ENCODE measurements around the gene MMP25. TPM values are rescaled to one million over a fixed set of nuclear protein-coding genes. Genes with fewer than 3 reads are reported as not detected.

MMP25 gene
- total and polyA plus RNA-seq, 10 of the 15 experiments (the other 5 are each of a cell fraction or from before 2014, with no cell fraction given) = 0.03 to 0.36 (median 0.13) TPM; not detected in 1

GRCh38 chr16:2999929-3000328 is 46.4 kb upstream of the MMP25 start:
- FAIRE-seq = no peak
- ChIA-PET RAD21 (ENCODE audit: unreplicated experiment) (interaction anchor here (0.6 to 2.0 kb wide), 2 partner anchors 28 to 278 kb away, joined by 3 to 9 read pairs; no protein-coding TSS in a partner anchor), SMC1A (ENCODE audit: uncharacterized antibody, unreplicated experiment) (no interaction called here), POLR2A (no interaction called here), CTCF (interaction anchor here (1.1 to 11.3 kb wide), 2 partner anchors 27 to 129 kb away, joined by 3 to 421 read pairs; partner anchors contain the start of genes CLDN6, HCFC1R1, THOC6 and TNFRSF12A)
- DNase-seq (ENCODE audit: low read depth, low spot score) = no peak
- Histone ChIP-seq H3K4me1 (ENCODE audit: control insufficient read depth, insufficient read depth, low read length) (no peaks in the 10 kb centered on the region), H3K4me3 (no peak overlapping the region), H4K20me1 (ENCODE audit: control insufficient read depth, insufficient read depth) (no peaks in the 10 kb centered on the region), H3K27me3 (replicated peaks in 1 of 2; ENCODE audit: control insufficient read depth in 2 of 2, insufficient read depth in 2 of 2, low read length in 1 of 2) (peaks cover 0 to 8% of the 10 kb centered on the region in 2 experiments; a peak in 3 of 4 replicates), H2AFZ (ENCODE audit: control insufficient read depth, low read depth, low read length) (no peak overlapping the region), H3K9me3 (replicated peaks; ENCODE audit: control insufficient read depth, insufficient read depth, low read length) (no peaks in the 10 kb centered on the region), H3K4me2 (ENCODE audit: control insufficient read depth, insufficient read depth) (no peak overlapping the region), H3K36me3 (ENCODE audit: control insufficient read depth in 2 of 2, insufficient read depth in 2 of 2, low read length in 1 of 2) (no peaks in the 10 kb centered on the region), H3K27ac (ENCODE audit: control insufficient read depth, insufficient read depth) (no peak overlapping the region), H3K79me2 (ENCODE audit: control insufficient read depth, insufficient read depth, low read length) (no peaks in the 10 kb centered on the region), H3K9ac (ENCODE audit: control insufficient read depth, insufficient read depth, low read length) (no peak overlapping the region)
- intact Hi-C loops (cut with micrococcal nuclease; ENCODE audit: unreplicated experiment) = no loop called here
- no peak for ATAC-seq
- WGBS (ENCODE audit: insufficient coverage, insufficient replicate concordance, low lambda C conversion rate, missing lambda C conversion rate) = 33% methylated on average over 6 of the region's 6 CpGs
- no TSS peak for BruUV-seq (replicated peaks)
- in situ Hi-C loops (cut with MboI) = no loop called here
- no peak for TF ChIP-seq NR2F1 (conservative IDR thresholded peaks at IDR 0.05)
- TF ChIP-seq ZBTB11 (CRISPR knock-in tag; IDR thresholded peaks at IDR 0.05) = no peak
- no peak for TF ChIP-seq MEF2A (IDR thresholded peaks at IDR 0.05; ENCODE audit: insufficient read depth, low read depth, low read length)
- no peak for TF ChIP-seq NFXL1 (IDR thresholded peaks at IDR 0.05; ENCODE audit: borderline replicate concordance)
- TF ChIP-seq, protein P1, sequence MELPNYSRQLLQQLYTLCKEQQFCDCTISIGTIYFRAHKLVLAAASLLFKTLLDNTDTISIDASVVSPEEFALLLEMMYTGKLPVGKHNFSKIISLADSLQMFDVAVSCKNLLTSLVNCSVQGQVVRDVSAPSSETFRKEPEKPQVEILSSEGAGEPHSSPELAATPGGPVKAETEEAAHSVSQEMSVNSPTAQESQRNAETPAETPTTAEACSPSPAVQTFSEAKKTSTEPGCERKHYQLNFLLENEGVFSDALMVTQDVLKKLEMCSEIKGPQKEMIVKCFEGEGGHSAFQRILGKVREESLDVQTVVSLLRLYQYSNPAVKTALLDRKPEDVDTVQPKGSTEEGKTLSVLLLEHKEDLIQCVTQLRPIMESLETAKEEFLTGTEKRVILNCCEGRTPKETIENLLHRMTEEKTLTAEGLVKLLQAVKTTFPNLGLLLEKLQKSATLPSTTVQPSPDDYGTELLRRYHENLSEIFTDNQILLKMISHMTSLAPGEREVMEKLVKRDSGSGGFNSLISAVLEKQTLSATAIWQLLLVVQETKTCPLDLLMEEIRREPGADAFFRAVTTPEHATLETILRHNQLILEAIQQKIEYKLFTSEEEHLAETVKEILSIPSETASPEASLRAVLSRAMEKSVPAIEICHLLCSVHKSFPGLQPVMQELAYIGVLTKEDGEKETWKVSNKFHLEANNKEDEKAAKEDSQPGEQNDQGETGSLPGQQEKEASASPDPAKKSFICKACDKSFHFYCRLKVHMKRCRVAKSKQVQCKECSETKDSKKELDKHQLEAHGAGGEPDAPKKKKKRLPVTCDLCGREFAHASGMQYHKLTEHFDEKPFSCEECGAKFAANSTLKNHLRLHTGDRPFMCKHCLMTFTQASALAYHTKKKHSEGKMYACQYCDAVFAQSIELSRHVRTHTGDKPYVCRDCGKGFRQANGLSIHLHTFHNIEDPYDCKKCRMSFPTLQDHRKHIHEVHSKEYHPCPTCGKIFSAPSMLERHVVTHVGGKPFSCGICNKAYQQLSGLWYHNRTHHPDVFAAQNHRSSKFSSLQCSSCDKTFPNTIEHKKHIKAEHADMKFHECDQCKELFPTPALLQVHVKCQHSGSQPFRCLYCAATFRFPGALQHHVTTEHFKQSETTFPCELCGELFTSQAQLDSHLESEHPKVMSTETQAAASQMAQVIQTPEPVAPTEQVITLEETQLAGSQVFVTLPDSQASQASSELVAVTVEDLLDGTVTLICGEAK (IDR thresholded peaks at IDR 0.05; ENCODE audit: borderline replicate concordance) = no peak
- TF ChIP-seq ELK1 (IDR thresholded peaks at IDR 0.05; ENCODE audit: low read depth, low read length) = no peak
- TF ChIP-seq CREB1 (IDR thresholded peaks at IDR 0.05; ENCODE audit: low read depth) = no peak
- no peak for TF ChIP-seq TCF3 (IDR thresholded peaks at IDR 0.05; ENCODE audit: borderline replicate concordance, insufficient read depth, low read depth, low read length)
- TF ChIP-seq POLR2A (IDR thresholded peaks at IDR 0.05; ENCODE audit: low read depth, low read length) = no peak
- TF ChIP-seq, protein P2, sequence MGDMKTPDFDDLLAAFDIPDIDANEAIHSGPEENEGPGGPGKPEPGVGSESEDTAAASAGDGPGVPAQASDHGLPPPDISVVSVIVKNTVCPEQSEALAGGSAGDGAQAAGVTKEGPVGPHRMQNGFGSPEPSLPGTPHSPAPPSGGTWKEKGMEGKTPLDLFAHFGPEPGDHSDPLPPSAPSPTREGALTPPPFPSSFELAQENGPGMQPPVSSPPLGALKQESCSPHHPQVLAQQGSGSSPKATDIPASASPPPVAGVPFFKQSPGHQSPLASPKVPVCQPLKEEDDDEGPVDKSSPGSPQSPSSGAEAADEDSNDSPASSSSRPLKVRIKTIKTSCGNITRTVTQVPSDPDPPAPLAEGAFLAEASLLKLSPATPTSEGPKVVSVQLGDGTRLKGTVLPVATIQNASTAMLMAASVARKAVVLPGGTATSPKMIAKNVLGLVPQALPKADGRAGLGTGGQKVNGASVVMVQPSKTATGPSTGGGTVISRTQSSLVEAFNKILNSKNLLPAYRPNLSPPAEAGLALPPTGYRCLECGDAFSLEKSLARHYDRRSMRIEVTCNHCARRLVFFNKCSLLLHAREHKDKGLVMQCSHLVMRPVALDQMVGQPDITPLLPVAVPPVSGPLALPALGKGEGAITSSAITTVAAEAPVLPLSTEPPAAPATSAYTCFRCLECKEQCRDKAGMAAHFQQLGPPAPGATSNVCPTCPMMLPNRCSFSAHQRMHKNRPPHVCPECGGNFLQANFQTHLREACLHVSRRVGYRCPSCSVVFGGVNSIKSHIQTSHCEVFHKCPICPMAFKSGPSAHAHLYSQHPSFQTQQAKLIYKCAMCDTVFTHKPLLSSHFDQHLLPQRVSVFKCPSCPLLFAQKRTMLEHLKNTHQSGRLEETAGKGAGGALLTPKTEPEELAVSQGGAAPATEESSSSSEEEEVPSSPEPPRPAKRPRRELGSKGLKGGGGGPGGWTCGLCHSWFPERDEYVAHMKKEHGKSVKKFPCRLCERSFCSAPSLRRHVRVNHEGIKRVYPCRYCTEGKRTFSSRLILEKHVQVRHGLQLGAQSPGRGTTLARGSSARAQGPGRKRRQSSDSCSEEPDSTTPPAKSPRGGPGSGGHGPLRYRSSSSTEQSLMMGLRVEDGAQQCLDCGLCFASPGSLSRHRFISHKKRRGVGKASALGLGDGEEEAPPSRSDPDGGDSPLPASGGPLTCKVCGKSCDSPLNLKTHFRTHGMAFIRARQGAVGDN (IDR thresholded peaks at IDR 0.05) = no peak
- TF ChIP-seq POU2F2 (IDR thresholded peaks at IDR 0.05; ENCODE audit: borderline replicate concordance, low read depth, low read length) = no peak
- no peak for TF ChIP-seq NRF1 (conservative IDR thresholded peaks at IDR 0.05; ENCODE audit: low read depth, low read length)
